GM12873 (cell line): Measurements from ENCODE around the gene ITGB5.

ENCODE experiments used
- CTCF ChIP-seq: IDR thresholded peaks from 2 replicates; pipeline ENCODE4 v1.5.1; 2012; ENCODE audit warnings: low read depth, mild to moderate bottlenecking, moderate library complexity, low read length, control low read depth; ENCODE audit not compliant: insufficient read depth; ENCODE audit errors: missing control alignments

ITGB5 gene

GRCh38 chr3:124788254-124788745 lies 98.9 kb downstream of the ITGB5 start:
- no peak for TF ChIP-seq CTCF

GRCh38 chr3:124787476-124788195 lies 99.5 kb downstream of the ITGB5 start:
- TF ChIP-seq CTCF, result no peak

DNA sequence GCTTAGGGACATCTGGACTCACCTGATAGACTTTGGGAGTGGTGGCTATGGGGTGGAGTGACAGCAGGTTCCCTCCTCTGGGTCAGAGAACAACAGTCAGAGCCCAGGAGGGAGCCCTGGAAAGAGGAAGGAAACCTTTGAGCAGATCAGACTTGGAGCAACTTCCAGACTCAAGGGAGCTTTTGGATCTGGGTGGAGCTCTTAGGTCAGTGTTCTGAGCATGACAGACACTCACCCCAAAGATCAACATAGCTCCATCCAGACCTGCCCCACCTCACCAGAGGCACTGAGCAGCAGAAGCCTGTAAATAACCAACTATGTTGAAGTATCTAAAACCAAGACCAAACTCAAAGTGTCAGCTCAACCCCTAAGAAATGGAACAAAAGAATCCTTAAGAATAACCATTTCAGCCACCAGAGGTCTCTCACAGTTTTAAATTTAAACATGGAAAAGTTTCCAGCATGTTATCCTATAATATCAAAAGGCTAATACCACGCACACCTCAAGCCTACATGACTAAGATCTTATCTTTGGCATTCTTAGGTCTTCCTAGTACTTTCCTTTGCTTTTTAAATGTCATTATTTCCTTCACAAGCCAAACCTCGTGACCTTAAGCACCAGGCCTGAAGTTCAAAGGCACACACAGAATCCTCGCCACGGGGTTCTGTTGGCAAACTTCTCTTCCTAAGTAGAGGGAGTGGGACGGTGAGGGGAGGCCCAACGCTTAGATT lies 100.5 kb downstream of the ITGB5 start:
- TF ChIP-seq CTCF, result peak; percentile 16

DNA sequence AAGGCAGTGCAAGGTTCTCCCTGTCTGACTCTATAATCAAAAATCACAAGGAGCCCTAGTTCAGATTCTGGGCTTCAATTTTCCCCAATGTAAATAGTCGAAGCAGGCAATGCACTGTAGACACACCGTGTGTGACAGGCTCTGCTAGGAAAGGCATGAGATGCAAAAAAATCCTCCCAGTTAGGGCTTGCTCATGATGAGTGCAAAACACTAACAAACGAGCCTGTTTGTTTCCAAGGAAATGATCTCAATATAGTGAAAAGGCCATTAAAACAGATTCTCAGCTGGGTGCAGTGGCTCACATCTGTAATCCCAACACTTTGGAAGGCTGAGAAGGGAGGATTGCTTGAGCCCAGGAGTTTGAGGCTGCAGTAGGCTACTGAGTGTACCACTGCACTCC lies 101.2 kb downstream of the ITGB5 start:
- no peak for TF ChIP-seq CTCF

GRCh38 chr3:124784686-124785382 lies 102.3 kb downstream of the ITGB5 start:
- no peak for TF ChIP-seq CTCF

GRCh38 chr3:124783696-124784095 lies 103.5 kb downstream of the ITGB5 start:
- no peak for TF ChIP-seq CTCF
